ENCODE results near the gene HSDL2. TPM values are rescaled to one million over a fixed set of nuclear protein-coding genes. Genes with fewer than 3 reads are reported as not detected.

HSDL2 gene
- total and polyA plus RNA-seq, 2 of the 4 experiments (the other 2 are of a cell fraction), result 17.7 to 65.8 TPM

DNA sequence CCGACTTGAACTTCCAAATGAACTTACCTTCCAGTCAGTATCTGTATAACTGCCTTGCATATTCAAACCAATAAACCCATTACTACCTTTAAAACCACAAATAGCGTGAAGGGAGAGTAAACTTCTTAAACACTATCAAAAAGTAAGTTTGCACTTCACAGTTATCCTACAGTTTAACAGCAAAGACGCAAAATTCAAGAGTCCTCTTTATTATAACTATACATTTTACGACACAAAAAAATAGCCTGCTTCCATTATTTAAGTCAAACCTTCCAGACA is 48.3 kb upstream of the HSDL2 start:
- intact Hi-C loops (cut with micrococcal nuclease), result loop anchor here (5.0 to 10.0 kb wide), 2 partner anchors 109 to 567 kb away; no protein-coding TSS in a partner anchor
- Histone ChIP-seq H4K8ac (ENCODE audit: low read depth in 2 of 2, low read length in 2 of 2) (no peak overlapping the region), H2BK5ac (ENCODE audit: low read depth, low read length, poor library complexity, severe bottlenecking) (no peak overlapping the region), H2BK120ac (ENCODE audit: low read depth, low read length) (no peak overlapping the region), H3K14ac (replicated peaks; ENCODE audit: low read depth, low read length) (no peak overlapping the region), H2AFZ (replicated peaks; ENCODE audit: low read length, poor library complexity) (no peak overlapping the region), H2BK15ac (ENCODE audit: low read depth, low read length) (no peak overlapping the region), H3K9me1 (ENCODE audit: insufficient read depth, low read length) (0 out of 2 replicates have a peak, but pooled peaks cover 3% of the 10 kb centered on the region), H3K79me1 (ENCODE audit: low read depth in 1 of 2, low read length in 2 of 2) (peaks cover 0 to 31% of the 10 kb centered on the region in 2 experiments; a peak in 3 of 4 replicates), H2BK20ac (ENCODE audit: low read depth, low read length) (no peak overlapping the region), H3K27ac (ENCODE audit: insufficient read depth, low read length) (no peak overlapping the region), H3K4ac (ENCODE audit: low read depth, low read length) (no peak overlapping the region), H2AK5ac (ENCODE audit: low read depth, low read length) (no peak overlapping the region), H4K91ac (ENCODE audit: insufficient read depth, low read depth, low read length) (no peak overlapping the region), H3K4me2 (ENCODE audit: low read depth, low read length) (peak overlapping the region; percentile 58), H3K9me3 (ENCODE audit: control insufficient read depth, insufficient read depth, low read length) (no peaks in the 10 kb centered on the region), H3K27me3 (ENCODE audit: control insufficient read depth, insufficient read depth, low read length) (no peaks in the 10 kb centered on the region), H3K56ac (ENCODE audit: extremely low read depth, insufficient read depth, low read length) (no peak overlapping the region), H3K4me3 (ENCODE audit: insufficient read depth, low read depth, low read length) (peak overlapping the region; percentile 10), H2AK9ac (replicated peaks; ENCODE audit: low read depth, low read length, poor library complexity) (no peak overlapping the region), H3K4me1 (ENCODE audit: control insufficient read depth, insufficient read depth, low read length) (peaks cover 3% of the 10 kb centered on the region; the same call in 1 of the 2 replicates), H3K36me3 (ENCODE audit: control insufficient read depth, insufficient read depth, low read length) (no peaks in the 10 kb centered on the region), H4K5ac (ENCODE audit: low read depth, low read length) (no peak overlapping the region), H4K20me1 (ENCODE audit: insufficient read depth, low read length) (peaks cover 23% of the 10 kb centered on the region), H3K23ac (ENCODE audit: low read depth, low read length) (peak overlapping the region; percentile 1; the same call in 1 of the 2 replicates), H3K18ac (ENCODE audit: low read depth, low read length) (no peak overlapping the region), H3K9ac (ENCODE audit: low read depth, low read length) (peak overlapping the region; percentile 19; the same call in 1 of the 2 replicates)
- no TSS peak for BruUV-seq (replicated peaks)
- in situ Hi-C loops (cut with MboI; ENCODE audit: low sequenced_read_pairs), result no loop called here
- 71% methylated on average over 1 of the region's 4 CpGs; no CpG with 5 or more reads in 1 of the 2 experiments for WGBS, 2 experiments (ENCODE audit: extremely low coverage in 2 of 2, insufficient read length in 1 of 2)
- dilution Hi-C loops (cut with HindIII; ENCODE audit: low sequenced_read_pairs, unreplicated experiment), result no loop called here
- DNase-seq (no peak), ATAC-seq (ENCODE audit: low read depth) (no peak)
- ChIA-PET CTCF (interaction anchor here (2.4 kb wide), 1 partner anchor 234 kb away, joined by 11 read pairs; no protein-coding TSS in a partner anchor), POLR2A (ENCODE audit: unreplicated experiment) (no interaction called here)
- no peak for TF ChIP-seq CHD1 (IDR thresholded peaks at IDR 0.05; ENCODE audit: low read depth, low read length)
- TF ChIP-seq POLR2A (IDR thresholded peaks at IDR 0.05; ENCODE audit: low read depth, low read length), result no peak
- TF ChIP-seq MAZ (IDR thresholded peaks at IDR 0.05; ENCODE audit: borderline replicate concordance, low read depth, low read length), result no peak
- no peak for TF ChIP-seq RAD21 (IDR thresholded peaks at IDR 0.05; ENCODE audit: low read length)
- TF ChIP-seq FOS (IDR thresholded peaks at IDR 0.05; ENCODE audit: low read depth, low read length), result no peak
- TF ChIP-seq, protein P1, sequence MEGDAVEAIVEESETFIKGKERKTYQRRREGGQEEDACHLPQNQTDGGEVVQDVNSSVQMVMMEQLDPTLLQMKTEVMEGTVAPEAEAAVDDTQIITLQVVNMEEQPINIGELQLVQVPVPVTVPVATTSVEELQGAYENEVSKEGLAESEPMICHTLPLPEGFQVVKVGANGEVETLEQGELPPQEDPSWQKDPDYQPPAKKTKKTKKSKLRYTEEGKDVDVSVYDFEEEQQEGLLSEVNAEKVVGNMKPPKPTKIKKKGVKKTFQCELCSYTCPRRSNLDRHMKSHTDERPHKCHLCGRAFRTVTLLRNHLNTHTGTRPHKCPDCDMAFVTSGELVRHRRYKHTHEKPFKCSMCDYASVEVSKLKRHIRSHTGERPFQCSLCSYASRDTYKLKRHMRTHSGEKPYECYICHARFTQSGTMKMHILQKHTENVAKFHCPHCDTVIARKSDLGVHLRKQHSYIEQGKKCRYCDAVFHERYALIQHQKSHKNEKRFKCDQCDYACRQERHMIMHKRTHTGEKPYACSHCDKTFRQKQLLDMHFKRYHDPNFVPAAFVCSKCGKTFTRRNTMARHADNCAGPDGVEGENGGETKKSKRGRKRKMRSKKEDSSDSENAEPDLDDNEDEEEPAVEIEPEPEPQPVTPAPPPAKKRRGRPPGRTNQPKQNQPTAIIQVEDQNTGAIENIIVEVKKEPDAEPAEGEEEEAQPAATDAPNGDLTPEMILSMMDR (conservative IDR thresholded peaks at IDR 0.05; ENCODE audit: low read depth, low read length), result no peak
- TF ChIP-seq, protein P2, sequence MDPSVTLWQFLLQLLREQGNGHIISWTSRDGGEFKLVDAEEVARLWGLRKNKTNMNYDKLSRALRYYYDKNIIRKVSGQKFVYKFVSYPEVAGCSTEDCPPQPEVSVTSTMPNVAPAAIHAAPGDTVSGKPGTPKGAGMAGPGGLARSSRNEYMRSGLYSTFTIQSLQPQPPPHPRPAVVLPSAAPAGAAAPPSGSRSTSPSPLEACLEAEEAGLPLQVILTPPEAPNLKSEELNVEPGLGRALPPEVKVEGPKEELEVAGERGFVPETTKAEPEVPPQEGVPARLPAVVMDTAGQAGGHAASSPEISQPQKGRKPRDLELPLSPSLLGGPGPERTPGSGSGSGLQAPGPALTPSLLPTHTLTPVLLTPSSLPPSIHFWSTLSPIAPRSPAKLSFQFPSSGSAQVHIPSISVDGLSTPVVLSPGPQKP (IDR thresholded peaks at IDR 0.05; ENCODE audit: borderline replicate concordance, low read depth, low read length), result no peak
- TF ChIP-seq SMC3 (IDR thresholded peaks at IDR 0.05; ENCODE audit: low read depth, low read length), result no peak
- TF ChIP-seq USF2 (IDR thresholded peaks at IDR 0.05; ENCODE audit: low read depth, low read length), result no peak
- no peak for TF ChIP-seq MAFK (IDR thresholded peaks at IDR 0.05; ENCODE audit: low read depth, low read length)
- TF ChIP-seq RCOR1 (IDR thresholded peaks at IDR 0.05; ENCODE audit: insufficient replicate concordance, low read length), result no peak
- TF ChIP-seq CEBPB (IDR thresholded peaks at IDR 0.05; ENCODE audit: low read depth, low read length), result no peak
- no peak for TF ChIP-seq NFE2L2 (IDR thresholded peaks at IDR 0.05; ENCODE audit: low read depth, low read length)
- no peak for TF ChIP-seq MXI1 (IDR thresholded peaks at IDR 0.05; ENCODE audit: borderline replicate concordance, low read depth, low read length)
- TF ChIP-seq BHLHE40 (IDR thresholded peaks at IDR 0.05; ENCODE audit: low read depth, low read length), result no peak
- TF ChIP-seq RFX5 (IDR thresholded peaks at IDR 0.05; ENCODE audit: low read depth, low read length), result no peak
